Upper lobe of left lung (tissue), 6 donors: ENCODE data around the gene SLC8A2. TPM values are rescaled to one million over a fixed set of nuclear protein-coding genes. Genes with fewer than 3 reads are reported as not detected.

Experiments
- ATAC-seq, 2 donors: fragments of 200-7000 bp; cut with Tn5 transposase; one replicate each; pipeline ENCODE4 v1.9.1; 2022; ENCODE audit warnings: mild to moderate bottlenecking in 2 of 2, moderate library complexity in 2 of 2; ENCODE audit not compliant: low FRiP score in 2 of 2
- DNase-seq, 2 donors: peaks; one replicate each; pipeline ENCODE4 v3.0.0-alpha.2; 2019 to 2020
- H3K27ac ChIP-seq, 4 donors: fragments of 200-600 bp; sonication (generic); one replicate each; pipeline ENCODE4 v1.5.1; 2016 to 2019
- H3K27me3 ChIP-seq, 4 donors: fragments of 200-600 bp; sonication (generic); one replicate each; pipeline ENCODE4 v1.5.1; 2017 to 2019
- H3K36me3 ChIP-seq, 4 donors: fragments of 200-600 bp; sonication (generic); one replicate each; pipeline ENCODE4 v1.5.1; 2016 to 2019
- H3K4me1 ChIP-seq, 4 donors: fragments of 200-600 bp; sonication (generic); one replicate each; pipeline ENCODE4 v1.5.1; 2018 to 2019
- H3K4me3 ChIP-seq, 4 donors: fragments of 200-600 bp; sonication (generic); one replicate each; pipeline ENCODE4 v1.5.1; 2017 to 2019; ENCODE audit warnings: mild to moderate bottlenecking in 2 of 4, moderate library complexity in 1 of 4
- H3K9me3 ChIP-seq, 4 donors: fragments of 200-600 bp; sonication (generic); one replicate each; pipeline ENCODE4 v1.5.1; 2018 to 2019
- CTCF ChIP-seq, 6 experiments: fragments of 450-650 bp in 4 of 6; fragments of 200-600 bp in 2 of 6; sonication (generic) in 2 of 6; IDR thresholded peaks; one replicate each; pipeline ENCODE4 v1.5.1; 2016 to 2019; ENCODE audit warnings: antibody characterized with exemption in 6 of 6
- EP300 ChIP-seq, 4 donors: sonication (generic); formaldehyde crosslinking; IDR thresholded peaks; one replicate each; pipeline ENCODE4 v1.5.1; 2017; ENCODE audit warnings: antibody characterized with exemption in 4 of 4, control low read depth in 2 of 4
- POLR2A ChIP-seq, 4 donors: fragments of 450-650 bp; IDR thresholded peaks; one replicate each; pipeline ENCODE4 v1.5.1; 2016 to 2017; ENCODE audit warnings: antibody characterized with exemption in 4 of 4, mild to moderate bottlenecking in 2 of 4
- POLR2AphosphoS5 ChIP-seq, 2 donors: sonication (generic); formaldehyde crosslinking; IDR thresholded peaks; one replicate each; pipeline ENCODE4 v1.5.1; 2017; ENCODE audit warnings: antibody characterized with exemption in 2 of 2
- WGBS, 2 donors: methylation state at CpG; one replicate each; pipeline ENCODE4 v1.1.5; 2017 to 2018; 5-methylcytosine and 5-hydroxymethylcytosine counted together
- total RNA-seq, 6 donors: library from RNA; depleted of rRNA in 4 of 6; stranded (reverse); fragments of >200 nt in 4 of 6; gene quantifications; one replicate each; pipeline versions ENCODE4 v1.1.0 to v1.2.1, GENCODE V29; 2016 to 2021
- donor health status: DM: no; HTN: no; CAD: no; lungs with moderate emphysema.
- donor health status: DM: no; HTN: yes; CAD: no; lungs with severe emphysema.

The SLC8A2 gene
- total RNA-seq, 6 donors from 2014 or later: 0.11 to 0.64 (median 0.15) TPM; not detected in 3

DNA sequence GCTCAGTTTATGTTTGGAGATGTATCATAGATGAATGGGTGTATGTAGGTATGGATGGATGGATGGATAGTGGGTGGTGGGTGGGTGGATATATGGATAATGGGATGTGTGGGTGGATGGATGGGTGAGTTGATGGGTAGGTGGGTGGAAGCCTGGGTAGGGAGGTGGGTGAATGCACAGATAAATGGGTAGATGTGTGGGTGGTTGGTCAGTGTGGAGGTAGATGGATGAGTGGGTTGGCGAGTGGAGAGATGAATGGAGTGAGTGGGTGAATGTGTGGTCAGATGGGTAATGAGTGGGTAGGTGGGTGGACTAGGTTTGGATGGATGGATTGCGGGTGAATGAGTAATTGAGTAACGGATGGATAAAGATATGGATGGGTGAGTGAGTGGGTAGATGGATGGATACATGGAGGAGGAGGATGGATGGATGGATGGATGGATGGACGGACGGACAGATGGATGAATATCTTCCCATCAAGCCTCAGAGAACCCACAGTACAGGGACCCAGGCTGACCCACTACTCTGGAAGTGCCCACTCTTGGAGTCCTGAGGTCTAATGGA is 65.8 kb downstream of the SLC8A2 start:
- H3K36me3 ChIP-seq: no peaks in the 10 kb centered on the region
- H3K4me1 ChIP-seq: no peaks in the 10 kb centered on the region
- 92 to 96% methylated on average over 5 of the region's 5 CpGs for WGBS, 2 donors
- H3K27ac ChIP-seq: no peak overlapping the region
- ATAC-seq (no peak), DNase-seq (no peak)
- TF ChIP-seq POLR2A (IDR thresholded peaks at IDR 0.05): no peak
- H3K9me3 ChIP-seq: no peaks in the 10 kb centered on the region
- H3K4me3 ChIP-seq: no peak overlapping the region
- peaks cover 0 to 12% (median 6%) of the 10 kb centered on the region in 4 donors for H3K27me3 ChIP-seq

GRCh38 chr19:47405197-47405550 is 66.5 kb downstream of the SLC8A2 start:
- DNase-seq: no peak
- H3K36me3 ChIP-seq: no peaks in the 10 kb centered on the region
- no peaks in the 10 kb centered on the region for H3K9me3 ChIP-seq
- no peak for ATAC-seq
- H3K27me3 ChIP-seq: peaks cover 0 to 12% (median 6%) of the 10 kb centered on the region in 4 donors
- H3K27ac ChIP-seq: no peak overlapping the region
- no peak for TF ChIP-seq EP300 (IDR thresholded peaks at IDR 0.05)
- no peak for TF ChIP-seq POLR2A (IDR thresholded peaks at IDR 0.05)
- no peak for TF ChIP-seq POLR2AphosphoS5 (IDR thresholded peaks at IDR 0.05)
- TF ChIP-seq CTCF (IDR thresholded peaks at IDR 0.05): no peak
- no peaks in the 10 kb centered on the region for H3K4me1 ChIP-seq
- 88 to 91% methylated on average over 4 of the region's 4 CpGs for WGBS, 2 donors
- H3K4me3 ChIP-seq: no peak overlapping the region

DNA sequence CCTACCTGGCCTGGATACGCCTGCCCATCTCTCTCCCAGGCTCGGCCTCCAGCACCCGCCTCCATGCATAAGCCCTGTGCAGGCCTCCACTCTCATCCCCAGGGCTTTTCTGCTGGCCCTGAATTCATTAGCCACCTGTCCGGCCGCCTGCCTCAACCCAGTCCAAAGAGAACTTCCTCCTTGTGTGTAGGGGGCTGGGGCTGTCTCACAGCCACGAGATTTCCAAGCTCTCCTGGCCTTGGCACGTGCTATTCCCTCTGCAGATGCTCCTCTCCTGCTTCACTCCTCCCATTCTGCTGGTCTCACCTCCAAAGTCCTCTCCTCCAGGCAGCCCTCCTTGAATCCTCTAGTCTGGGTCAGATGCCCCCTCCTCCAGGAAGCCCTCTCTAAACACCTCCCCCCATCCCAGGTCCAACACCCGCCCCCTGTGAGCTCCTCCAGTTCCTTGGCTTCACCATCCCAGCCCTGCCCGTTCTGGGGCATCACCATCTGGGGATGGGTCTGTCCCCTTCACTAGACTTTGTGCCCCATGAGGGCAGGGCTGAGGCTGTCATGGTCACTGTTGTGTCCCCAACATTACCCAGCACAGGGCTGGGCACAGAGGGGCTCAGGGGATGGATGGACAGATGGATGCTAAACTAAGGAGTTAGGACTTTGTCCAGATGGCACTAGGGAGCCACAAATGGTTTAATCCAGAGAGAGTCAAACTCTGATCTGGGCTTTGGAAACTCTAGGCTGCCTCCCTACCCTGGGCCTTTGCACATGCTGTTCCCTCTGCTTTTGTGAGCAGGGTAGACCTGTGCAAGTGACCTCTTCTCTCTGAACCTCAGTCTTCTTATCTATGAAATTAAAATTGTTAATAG is 67.1 kb downstream of the SLC8A2 start:
- DNase-seq: no peak
- Histone ChIP-seq H3K27me3 (peaks cover 0 to 12% (median 6%) of the 10 kb centered on the region in 4 donors), H3K4me3 (no peak overlapping the region), H3K36me3 (no peaks in the 10 kb centered on the region), H3K9me3 (no peaks in the 10 kb centered on the region), H3K27ac (no peak overlapping the region), H3K4me1 (no peaks in the 10 kb centered on the region)
- no peak for ATAC-seq
- WGBS, 2 donors: 72 to 77% methylated on average over 9 of the region's 9 CpGs
- TF ChIP-seq EP300 (IDR thresholded peaks at IDR 0.05): no peak
- no peak for TF ChIP-seq POLR2AphosphoS5 (IDR thresholded peaks at IDR 0.05)
- TF ChIP-seq CTCF (IDR thresholded peaks at IDR 0.05): no peak
- TF ChIP-seq POLR2A (IDR thresholded peaks at IDR 0.05): no peak

GRCh38 chr19:47402504-47402903 is 69.2 kb downstream of the SLC8A2 start:
- no peak overlapping the region for H3K4me3 ChIP-seq
- peaks cover 0 to 12% (median 5%) of the 10 kb centered on the region in 4 donors for H3K27me3 ChIP-seq
- TF ChIP-seq CTCF (IDR thresholded peaks at IDR 0.05) (no peak), EP300 (IDR thresholded peaks at IDR 0.05) (no peak), POLR2AphosphoS5 (IDR thresholded peaks at IDR 0.05) (no peak), POLR2A (IDR thresholded peaks at IDR 0.05) (no peak)
- no peak overlapping the region for H3K27ac ChIP-seq
- H3K4me1 ChIP-seq: no peaks in the 10 kb centered on the region
- H3K36me3 ChIP-seq: no peaks in the 10 kb centered on the region
- WGBS, 2 donors: 82 to 84% methylated on average over 12 to 16 of the region's 16 CpGs
- ATAC-seq: no peak
- DNase-seq: no peak
- H3K9me3 ChIP-seq: no peaks in the 10 kb centered on the region

GRCh38 chr19:47398707-47399597 is 72.7 kb downstream of the SLC8A2 start:
- no peak for TF ChIP-seq POLR2A (IDR thresholded peaks at IDR 0.05)
- TF ChIP-seq EP300 (IDR thresholded peaks at IDR 0.05): no peak
- no peak for TF ChIP-seq POLR2AphosphoS5 (IDR thresholded peaks at IDR 0.05)
- TF ChIP-seq CTCF (IDR thresholded peaks at IDR 0.05): no peak
- H3K36me3 ChIP-seq: no peaks in the 10 kb centered on the region
- 50 to 51% methylated on average over 18 to 24 of the region's 24 CpGs for WGBS, 2 donors
- DNase-seq (no peak), ATAC-seq (no peak)
- no peaks in the 10 kb centered on the region for H3K27me3 ChIP-seq
- no peaks in the 10 kb centered on the region for H3K9me3 ChIP-seq
- H3K4me1 ChIP-seq: no peaks in the 10 kb centered on the region
- H3K27ac ChIP-seq: no peak overlapping the region
- H3K4me3 ChIP-seq: no peak overlapping the region
